HG03354 (cell line): ENCODE results near the gene SNX15.

ENCODE experiments used
- ATAC-seq: cut with Tn5 transposase; IDR thresholded peaks from one replicate; pipeline ENCODE4 v1.9.1; 2021; ENCODE audit warnings: mild to moderate bottlenecking; ENCODE audit not compliant: unreplicated experiment, poor library complexity, severe bottlenecking

SNX15 gene

GRCh38 chr11:65047581-65048422 is 20.6 kb downstream of the SNX15 start:
- ATAC-seq: no peak

DNA sequence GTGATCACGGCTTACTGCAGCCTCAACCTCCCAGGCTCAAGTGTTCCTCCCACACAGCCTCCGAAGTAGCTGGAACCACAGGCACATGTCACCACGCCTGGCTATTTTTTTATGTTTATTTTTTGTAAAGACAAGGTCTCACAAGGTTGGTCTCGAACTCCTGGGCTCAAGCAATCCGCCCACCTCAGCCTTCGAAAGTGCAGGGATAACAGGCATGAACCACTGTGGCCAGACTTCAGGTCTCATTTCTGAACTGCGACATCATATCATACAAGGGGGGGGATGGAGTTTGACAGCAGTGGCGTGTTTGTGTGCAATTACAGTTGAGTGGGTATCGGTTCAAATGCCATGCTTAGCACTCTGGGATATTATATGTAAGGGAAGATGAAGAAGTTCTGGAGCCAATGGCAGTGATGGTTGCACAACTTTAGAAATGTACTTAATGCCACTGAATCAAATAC is 24.2 kb downstream of the SNX15 start:
- no peak for ATAC-seq

GRCh38 chr11:65053827-65054508 is 26.7 kb downstream of the SNX15 start:
- ATAC-seq: no peak

- no peak for ATAC-seq
These were observed 28.3 kb downstream of the SNX15 start for GRCh38 chr11:65055538-65055937.

GRCh38 chr11:65056999-65057398 is 29.8 kb downstream of the SNX15 start:
- ATAC-seq: no peak

DNA sequence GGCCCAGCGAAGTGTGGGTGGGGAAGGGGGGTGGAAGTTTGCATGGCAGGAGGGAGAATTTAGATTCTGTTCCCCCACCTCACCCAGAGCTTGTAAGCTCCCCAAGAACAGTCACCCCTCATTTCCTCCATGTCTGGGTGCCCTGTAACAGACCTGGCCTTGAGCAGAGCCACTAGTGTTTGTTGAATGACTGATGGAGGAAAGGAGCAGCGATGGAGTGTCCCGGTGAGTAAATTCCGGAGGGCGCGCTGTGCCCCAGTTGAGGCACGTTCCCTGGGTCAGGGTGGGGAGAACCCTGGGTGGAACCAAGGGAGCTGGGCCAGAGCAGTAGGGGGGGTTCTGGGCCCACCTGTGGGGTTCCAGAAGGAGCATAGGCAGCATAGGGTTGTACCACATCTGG is 30.3 kb downstream of the SNX15 start:
- ATAC-seq: no peak

DNA sequence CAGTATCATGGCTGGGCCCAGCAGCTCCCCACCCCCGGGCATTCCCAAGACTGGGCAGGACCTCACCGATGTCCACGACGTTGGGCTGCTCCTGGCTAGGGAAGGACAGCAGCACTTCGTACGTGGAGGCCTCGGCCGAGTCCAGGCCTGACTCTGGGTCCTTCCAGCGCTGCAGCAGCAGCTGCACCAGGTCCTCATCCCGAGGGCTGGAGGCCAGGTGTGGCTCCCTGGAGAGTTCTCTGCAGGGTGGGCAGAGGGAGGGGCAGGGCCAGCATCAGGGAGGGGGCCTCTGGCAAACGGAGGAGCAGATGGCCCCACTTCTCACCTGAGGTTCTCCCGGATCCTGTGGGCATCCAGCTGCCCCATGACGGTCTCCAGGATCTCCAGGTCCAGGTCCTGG is 30.8 kb downstream of the SNX15 start:
- no peak for ATAC-seq

DNA sequence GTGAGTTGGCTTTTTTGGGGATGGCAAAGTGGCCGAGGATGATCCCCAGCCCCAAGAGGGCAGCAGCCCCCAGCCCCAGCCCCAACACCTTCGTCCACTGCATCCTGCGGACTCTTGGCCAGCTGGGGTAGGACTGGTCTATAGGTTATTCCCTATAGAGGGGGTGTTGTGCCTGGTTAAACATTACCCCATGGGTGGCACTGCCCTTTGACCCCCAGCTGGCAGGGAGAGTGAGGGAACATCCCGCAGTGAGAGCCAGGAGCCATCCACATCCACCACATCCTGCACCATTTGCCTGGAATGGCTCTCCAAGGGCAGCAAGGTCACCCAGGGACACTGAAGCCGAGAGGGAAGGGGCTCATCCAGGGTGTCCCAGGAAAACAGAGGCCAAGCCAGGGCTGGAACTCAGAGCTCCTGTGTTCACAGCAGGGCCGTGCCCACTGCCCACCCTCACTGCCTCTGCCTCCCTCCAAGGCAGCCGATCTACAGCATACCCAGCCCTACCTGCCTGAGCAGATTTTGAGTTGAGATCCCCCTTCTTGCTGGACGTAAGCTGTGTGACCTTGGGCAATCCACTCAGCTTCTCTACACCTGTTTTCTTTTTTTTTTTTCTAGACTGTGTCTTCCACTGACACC is 31.3 kb downstream of the SNX15 start, which contains the start of gene NAALADL1:
NAALADL1 (minus strand) TSS at position 135 of the 636 bp plus-strand sequence; CDS start at position 103, 32 bp downstream.
- no peak for ATAC-seq

- ATAC-seq: no peak
These were observed 32.3 kb downstream of the SNX15 start for GRCh38 chr11:65059523-65059922.

GRCh38 chr11:65059959-65060824 is 33.0 kb downstream of the SNX15 start:
- no peak for ATAC-seq

DNA sequence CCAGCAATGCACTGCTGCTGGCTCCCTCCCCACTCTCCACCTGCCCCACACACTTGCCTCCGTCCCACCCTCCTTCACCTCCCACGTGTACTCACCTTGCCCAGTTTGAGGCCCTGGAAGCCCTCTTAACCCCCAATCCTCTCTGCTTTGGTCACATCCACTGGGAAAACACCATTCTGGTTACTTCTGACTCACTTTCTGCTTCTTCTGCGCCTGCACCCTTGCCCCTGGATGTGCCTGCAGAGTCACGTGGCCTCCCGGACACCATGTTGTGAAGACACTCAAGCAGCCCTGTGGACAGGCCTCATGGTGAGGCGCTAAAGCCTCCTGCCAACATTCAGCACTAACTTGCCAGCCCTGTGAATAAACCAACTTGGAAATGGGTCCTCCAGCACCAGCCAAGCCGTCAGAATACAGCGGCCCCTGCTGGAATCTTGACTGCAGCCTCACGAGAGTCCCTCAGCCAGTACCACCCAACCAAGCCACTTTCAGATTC is 33.7 kb downstream of the SNX15 start:
- ATAC-seq: no peak

DNA sequence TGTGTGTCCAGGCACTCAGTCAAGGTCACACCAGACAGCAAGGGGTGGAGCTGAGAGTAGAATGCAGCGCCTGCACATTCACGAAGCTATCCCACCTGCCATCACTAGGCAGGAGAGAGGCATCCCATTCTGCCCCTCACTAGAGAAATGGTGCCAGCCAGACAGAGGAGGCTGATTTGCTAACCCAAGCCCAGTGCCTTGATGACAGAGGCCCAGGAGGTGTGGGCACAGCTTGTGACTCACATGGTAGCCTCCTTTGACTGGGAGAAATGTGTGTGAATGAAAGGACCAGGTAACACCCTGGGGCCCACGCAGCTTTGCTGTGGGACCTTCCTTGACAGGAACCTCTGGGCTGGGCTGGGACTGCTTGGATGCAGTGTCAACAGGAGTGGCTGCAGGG is 36.3 kb downstream of the SNX15 start:
- ATAC-seq: no peak

DNA sequence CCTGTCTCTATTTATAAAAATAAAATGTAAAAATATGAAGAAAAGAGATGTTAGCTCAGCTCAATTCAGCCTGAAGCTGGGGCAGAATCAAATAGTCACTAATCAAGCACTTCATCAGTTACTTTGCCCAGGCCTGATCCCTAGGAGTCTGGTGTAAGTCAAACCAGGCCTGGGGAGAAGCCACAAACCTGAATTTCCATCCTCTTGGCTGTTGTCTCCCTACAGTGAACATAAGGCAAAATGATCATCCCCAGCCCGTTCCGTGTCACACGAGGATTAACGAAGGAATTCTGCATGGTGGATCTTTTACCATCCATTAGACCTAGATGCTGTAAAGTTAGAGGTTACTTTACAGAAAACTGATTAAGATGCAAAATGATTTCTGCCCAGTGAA is 37.6 kb downstream of the SNX15 start:
- ATAC-seq: no peak

GRCh38 chr11:65065851-65066250 is 38.6 kb downstream of the SNX15 start:
- ATAC-seq: no peak

DNA sequence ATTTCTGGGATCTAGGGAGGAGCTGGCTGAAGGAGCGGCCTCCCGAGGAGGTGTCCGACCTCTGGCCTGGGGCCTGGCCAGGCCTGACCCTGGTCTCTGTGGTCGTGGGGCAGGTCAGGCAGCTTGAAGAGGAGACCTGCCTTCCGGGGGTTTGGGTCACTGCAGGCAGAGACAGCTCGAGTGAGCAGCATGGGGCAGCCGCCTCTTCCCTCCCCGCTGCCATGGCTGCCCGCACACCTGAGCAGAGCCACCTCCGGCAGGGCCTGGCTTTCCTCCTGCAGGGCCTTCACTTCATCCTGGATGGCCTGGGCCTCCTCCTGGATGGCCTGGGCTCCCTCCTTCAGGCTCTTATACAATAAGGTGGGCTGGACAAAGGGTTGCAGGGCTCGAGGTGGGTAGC is 39.1 kb downstream of the SNX15 start:
- no peak for ATAC-seq

- ATAC-seq: no peak
These were observed 39.6 kb downstream of the SNX15 start for GRCh38 chr11:65066805-65067291.

DNA sequence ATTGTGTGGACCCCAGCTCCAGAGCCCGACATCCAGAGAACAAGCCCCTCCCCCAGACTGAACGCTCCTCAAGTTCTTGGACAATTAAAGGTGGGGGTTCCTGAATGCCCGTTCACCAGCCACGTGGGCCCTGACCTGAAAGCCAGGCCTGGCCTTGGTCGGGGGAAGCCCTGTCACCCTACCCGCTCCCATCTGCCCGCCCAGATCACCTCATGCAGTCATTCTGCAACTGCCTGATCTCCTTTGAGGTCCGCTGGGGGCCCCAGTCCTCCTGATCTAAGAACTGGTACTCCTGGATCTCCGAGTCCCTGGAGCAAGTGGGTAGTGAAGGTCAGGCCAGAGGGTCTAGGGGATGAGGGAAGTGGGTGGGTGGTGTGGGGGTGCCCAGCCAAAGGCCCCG is 40.2 kb downstream of the SNX15 start:
- ATAC-seq: no peak

DNA sequence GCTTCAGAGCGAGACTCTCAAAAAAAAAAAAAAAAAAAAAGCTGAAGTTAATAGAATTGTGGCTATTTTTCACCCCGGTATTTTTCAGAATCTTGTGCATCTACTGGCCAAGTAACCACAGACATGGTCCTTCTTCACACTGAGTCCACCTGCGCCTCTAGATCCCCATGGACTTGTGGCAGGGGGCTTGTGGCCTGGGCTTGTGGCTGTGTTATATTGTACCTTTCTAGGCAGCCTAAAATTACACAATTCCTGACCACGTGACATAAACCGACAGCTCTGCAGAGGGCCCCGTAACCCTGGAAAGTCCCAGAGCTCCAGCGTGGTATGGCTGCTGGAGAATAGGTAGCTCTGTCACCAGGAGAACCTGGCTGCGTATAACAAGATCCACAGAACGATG is 42.0 kb downstream of the SNX15 start:
- no peak for ATAC-seq

GRCh38 chr11:65071907-65072630 is 44.8 kb downstream of the SNX15 start:
- ATAC-seq: no peak
